Naive thymus-derived CD4-positive, alpha-beta T cell (primary cell): ENCODE data around the gene SMYD3. TPM values are rescaled to one million over a fixed set of nuclear protein-coding genes. Genes with fewer than 3 reads are reported as not detected.
A peak's percentile ranks its signal among the peaks of the same experiment; 100 is the strongest.

Source experiments
- ATAC-seq: fragments of 150-1000 bp; cut with Tn5 transposase; 2 replicates; pipeline ENCODE4 v1.10.0; 2021; ENCODE audit warnings: mild to moderate bottlenecking, moderate library complexity
- CTCF ChIA-PET: fragments of 350-600 bp; sonication (Branson Sonifier 250); formaldehyde crosslinking; loops from one replicate; lab custom pipeline; 2021; ENCODE audit warnings: antibody characterized with exemption; lab: Charles Lee
- POLR2A ChIA-PET: fragments of 350-600 bp; sonication (Branson Sonifier 250); formaldehyde crosslinking; loops from one replicate; lab custom pipeline; 2021; ENCODE audit warnings: antibody characterized with exemption, inconsistent platforms; lab: Charles Lee
- DNase-seq, 9 donors: peaks; one replicate each; pipeline versions ENCODE4 v3.0.0 to v3.0.0-alpha.2; 2020 to 2022; ENCODE audit warnings: mixed read lengths in 1 of 9
- H3K27ac ChIP-seq: one replicate; pipeline ENCODE4 v1.7.0; 2013; ENCODE audit warnings: mild to moderate bottlenecking, low read depth, low read length, moderate library complexity
- H3K27me3 ChIP-seq, 2 donors: one replicate each; pipeline ENCODE4 v1.7.0; 2013; ENCODE audit warnings: low read length in 2 of 2, mild to moderate bottlenecking in 2 of 2, moderate library complexity in 2 of 2; ENCODE audit not compliant: control insufficient read depth in 2 of 2, insufficient read depth in 2 of 2
- H3K36me3 ChIP-seq, 3 experiments: 1 replicate in 2 of 3; 2 replicates in 1 of 3; pipeline ENCODE4 v1.7.0; 2013; ENCODE audit warnings: low read length in 3 of 3, mild to moderate bottlenecking in 3 of 3, moderate library complexity in 1 of 3; ENCODE audit not compliant: insufficient read depth in 3 of 3, control insufficient read depth in 2 of 3
- H3K4me1 ChIP-seq, 2 donors: one replicate each; pipeline ENCODE4 v1.7.0; 2013; ENCODE audit warnings: low read length in 2 of 2, mild to moderate bottlenecking in 2 of 2, moderate library complexity in 1 of 2; ENCODE audit not compliant: control insufficient read depth in 2 of 2, insufficient read depth in 2 of 2
- H3K4me3 ChIP-seq: 2 replicates; pipeline ENCODE4 v1.7.0; 2013; ENCODE audit warnings: mild to moderate bottlenecking, low read length
- H3K9me3 ChIP-seq, 3 experiments: 1 replicate in 2 of 3; 2 replicates in 1 of 3; pipeline ENCODE4 v1.7.0; 2013; ENCODE audit warnings: low read length in 3 of 3; ENCODE audit not compliant: control insufficient read depth in 2 of 3
- H3K27ac Mint-ChIP-seq, 9 donors: one replicate each; pipeline ENCODE4 v1.8.0; 2020 to 2022; ENCODE audit warnings: mixed read lengths in 9 of 9, mild to moderate bottlenecking in 8 of 9, moderate library complexity in 5 of 9, inconsistent platforms in 2 of 9
- H3K27me3 Mint-ChIP-seq, 5 donors: one replicate each; pipeline ENCODE4 v1.8.0; 2021 to 2022; ENCODE audit warnings: mixed read lengths in 5 of 5, mild to moderate bottlenecking in 1 of 5
- H3K36me3 Mint-ChIP-seq, 5 donors: one replicate each; pipeline ENCODE4 v1.8.0; 2020 to 2022; ENCODE audit warnings: mixed read lengths in 5 of 5, mild to moderate bottlenecking in 3 of 5, inconsistent platforms in 1 of 5
- H3K4me1 Mint-ChIP-seq, 7 donors: one replicate each; pipeline ENCODE4 v1.8.0; 2020 to 2022; ENCODE audit warnings: mixed read lengths in 7 of 7, mild to moderate bottlenecking in 3 of 7, inconsistent platforms in 1 of 7
- H3K4me3 Mint-ChIP-seq, 10 donors: one replicate each; pipeline ENCODE4 v1.8.0; 2020 to 2022; ENCODE audit warnings: mild to moderate bottlenecking in 10 of 10, mixed read lengths in 10 of 10, moderate library complexity in 6 of 10, inconsistent platforms in 2 of 10
- H3K9me3 Mint-ChIP-seq, 11 donors: one replicate each; pipeline ENCODE4 v1.8.0; 2020 to 2022; ENCODE audit warnings: mixed read lengths in 11 of 11, mild to moderate bottlenecking in 4 of 11, inconsistent platforms in 1 of 11, moderate library complexity in 1 of 11
- intact Hi-C, 2 donors: fragments of 100-400 bp; cut with micrococcal nuclease; formaldehyde crosslinking; loops; one replicate each; pipeline ENCODE4 v1.15.1; 2023
- polyA plus RNA-seq, 2 donors: library from polyadenylated mRNA; unstranded; fragments of 300-500 nt; fragmentation: Illumina TruSeq; gene quantifications; one replicate each; pipeline ENCODE4 v1.2.3, GENCODE V29; 2021
- total RNA-seq, 6 experiments: library from RNA in 5 of 6; stranded (reverse) in 5 of 6; gene quantifications; 1 replicate in 5 of 6; 2 replicates in 1 of 6; pipeline ENCODE4 v1.2.3 and lab custom pipeline; 2021 to 2026

SMYD3 gene
- total and polyA plus RNA-seq, 7 experiments from 2014 or later, result 19.5 to 28.6 (median 24.4) TPM

- no peaks in the 10 kb centered on the region for H3K9me3 Mint-ChIP-seq
- H3K4me3 ChIP-seq, result no peak overlapping the region
- ChIA-PET POLR2A (no interaction called here), CTCF (interaction anchor here (1.1 kb wide), 1 partner anchor 481 kb away, joined by 3 read pairs; no protein-coding TSS in a partner anchor)
- peak overlapping the region in 2 of 9 donors; percentile 13 to 49 for H3K27ac Mint-ChIP-seq
- no peaks in the 10 kb centered on the region for H3K4me1 ChIP-seq
- no peaks in the 10 kb centered on the region for H3K9me3 ChIP-seq
- intact Hi-C loops, result loop anchor here (1.0 kb wide), 3 partner anchors 105 to 687 kb away; no protein-coding TSS in a partner anchor
- no peaks in the 10 kb centered on the region for H3K27me3 Mint-ChIP-seq
- H3K27ac ChIP-seq, result no peak overlapping the region
- peaks cover 0 to 3% (median 0%) of the 10 kb centered on the region in 7 donors for H3K4me1 Mint-ChIP-seq
- DNase-seq (peak in 5 of 9 donors; percentile 14 to 30 (median 22)), ATAC-seq (peak; percentile 50)
- H3K27me3 ChIP-seq, result no peaks in the 10 kb centered on the region
- no peaks in the 10 kb centered on the region for H3K36me3 ChIP-seq
- no peak overlapping the region for H3K4me3 Mint-ChIP-seq
- peaks cover 0 to 4% (median 0%) of the 10 kb centered on the region in 5 donors for H3K36me3 Mint-ChIP-seq
These were observed 494.7 kb downstream of the SMYD3 start for GRCh38 chr1:246012341-246012740.

DNA sequence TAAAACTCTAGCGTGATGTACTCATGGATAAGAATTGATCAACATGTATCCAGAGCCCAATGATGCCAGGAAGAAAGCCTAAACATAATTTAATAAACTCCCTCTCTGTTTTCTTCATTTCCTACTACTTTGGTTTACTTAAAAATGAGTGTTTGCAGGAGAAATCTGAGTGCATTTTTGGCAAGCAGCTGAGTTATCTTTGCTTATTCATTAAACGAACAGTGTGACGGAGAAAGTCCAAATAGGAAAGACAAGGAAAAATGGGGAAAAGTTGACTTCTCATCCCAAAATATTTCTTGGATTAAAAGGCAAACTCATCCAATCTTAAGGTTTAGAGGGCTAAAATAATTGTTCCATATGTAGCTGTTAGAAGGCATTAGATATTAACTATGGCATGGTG is 496.7 kb downstream of the SMYD3 start:
- Histone ChIP-seq H3K36me3 (no peaks in the 10 kb centered on the region), H3K4me1 (no peaks in the 10 kb centered on the region), H3K27me3 (no peaks in the 10 kb centered on the region), H3K9me3 (no peaks in the 10 kb centered on the region), H3K27ac (no peak overlapping the region), H3K4me3 (no peak overlapping the region)
- Mint-ChIP-seq H3K27ac (no peak overlapping the region), H3K9me3 (no peaks in the 10 kb centered on the region), H3K27me3 (no peaks in the 10 kb centered on the region), H3K4me3 (no peak overlapping the region), H3K36me3 (peaks cover 0 to 4% (median 0%) of the 10 kb centered on the region in 5 donors), H3K4me1 (peaks cover 0 to 3% (median 0%) of the 10 kb centered on the region in 7 donors)
- ATAC-seq, result no peak
- POLR2A ChIA-PET, result no interaction called here
- intact Hi-C loops, result no loop called here
- DNase-seq, result no peak
- CTCF ChIA-PET, result no interaction called here

DNA sequence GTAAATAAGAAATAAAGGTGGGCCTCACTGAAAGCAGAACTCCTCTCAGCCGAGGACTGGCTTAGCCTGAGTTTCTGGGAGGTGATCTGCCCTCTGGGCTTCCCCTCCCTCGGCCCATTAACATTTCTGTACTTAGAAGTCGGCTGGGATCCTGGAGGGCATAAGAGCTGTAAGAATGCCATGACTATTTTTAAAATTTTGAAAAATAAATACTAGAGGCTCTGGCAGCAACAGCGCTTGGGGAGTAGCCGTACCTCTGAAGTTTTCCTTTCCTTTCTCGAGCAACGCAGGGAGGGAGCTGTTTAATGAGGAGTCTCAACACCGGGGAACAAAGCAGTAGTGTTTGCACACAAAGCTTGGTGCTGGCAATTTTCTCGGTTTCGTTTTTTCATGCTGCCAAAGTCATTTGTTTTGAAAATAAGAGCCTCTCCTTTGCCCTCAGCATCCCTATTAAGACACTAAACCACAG is 498.7 kb downstream of the SMYD3 start:
- intact Hi-C loops, result no loop called here
- no peaks in the 10 kb centered on the region for H3K4me1 ChIP-seq
- no peaks in the 10 kb centered on the region for H3K27me3 Mint-ChIP-seq
- H3K9me3 Mint-ChIP-seq, result no peaks in the 10 kb centered on the region
- no peaks in the 10 kb centered on the region for H3K36me3 Mint-ChIP-seq
- H3K36me3 ChIP-seq, result no peaks in the 10 kb centered on the region
- no peaks in the 10 kb centered on the region for H3K9me3 ChIP-seq
- H3K4me3 Mint-ChIP-seq, result no peak overlapping the region
- DNase-seq (no peak), ATAC-seq (no peak)
- no peak overlapping the region for H3K27ac Mint-ChIP-seq
- ChIA-PET POLR2A (no interaction called here), CTCF (interaction anchor here (0.6 kb wide), 2 partner anchors 56 to 485 kb away, joined by 3 read pairs; no protein-coding TSS in a partner anchor)
- no peak overlapping the region for H3K27ac ChIP-seq
- no peak overlapping the region for H3K4me3 ChIP-seq
- H3K4me1 Mint-ChIP-seq, result peaks cover 0 to 3% (median 0%) of the 10 kb centered on the region in 7 donors
- H3K27me3 ChIP-seq, result no peaks in the 10 kb centered on the region

GRCh38 chr1:246005067-246005466 is 502.0 kb downstream of the SMYD3 start:
- ChIA-PET POLR2A (no interaction called here), CTCF (interaction anchor here (0.8 to 2.2 kb wide), 2 partner anchors 116 to 852 kb away, joined by 3 to 10 read pairs; no protein-coding TSS in a partner anchor)
- no peak overlapping the region for H3K27ac ChIP-seq
- Mint-ChIP-seq H3K27ac (no peak overlapping the region), H3K4me3 (no peak overlapping the region), H3K9me3 (no peaks in the 10 kb centered on the region), H3K36me3 (peaks cover 0 to 6% (median 0%) of the 10 kb centered on the region in 5 donors), H3K27me3 (no peaks in the 10 kb centered on the region), H3K4me1 (peaks cover 0 to 4% (median 0%) of the 10 kb centered on the region in 7 donors)
- no peak overlapping the region for H3K4me3 ChIP-seq
- intact Hi-C loops, result no loop called here
- no peaks in the 10 kb centered on the region for H3K36me3 ChIP-seq
- DNase-seq (no peak), ATAC-seq (no peak)
- H3K27me3 ChIP-seq, result no peaks in the 10 kb centered on the region
- no peaks in the 10 kb centered on the region for H3K9me3 ChIP-seq
- H3K4me1 ChIP-seq, result no peaks in the 10 kb centered on the region

GRCh38 chr1:246004301-246004700 is 502.8 kb downstream of the SMYD3 start:
- no peak overlapping the region for H3K4me3 ChIP-seq
- no peaks in the 10 kb centered on the region for H3K9me3 Mint-ChIP-seq
- intact Hi-C loops, result loop anchor here in 1 of 2 donors (5.0 kb wide), 1 partner anchor 52 kb away; no protein-coding TSS in a partner anchor
- peaks cover 0 to 6% (median 0%) of the 10 kb centered on the region in 5 donors for H3K36me3 Mint-ChIP-seq
- ChIA-PET POLR2A (no interaction called here), CTCF (interaction anchor here (0.8 to 2.2 kb wide), 5 partner anchors 30 to 851 kb away, joined by 3 to 10 read pairs (median 3); no protein-coding TSS in a partner anchor)
- H3K9me3 ChIP-seq, result no peaks in the 10 kb centered on the region
- ATAC-seq (no peak), DNase-seq (no peak)
- no peak overlapping the region for H3K4me3 Mint-ChIP-seq
- no peak overlapping the region for H3K27ac Mint-ChIP-seq
- no peaks in the 10 kb centered on the region for H3K27me3 Mint-ChIP-seq
- H3K36me3 ChIP-seq, result no peaks in the 10 kb centered on the region
- no peaks in the 10 kb centered on the region for H3K27me3 ChIP-seq
- no peaks in the 10 kb centered on the region for H3K4me1 ChIP-seq
- peaks cover 0 to 4% (median 0%) of the 10 kb centered on the region in 7 donors for H3K4me1 Mint-ChIP-seq
- H3K27ac ChIP-seq, result no peak overlapping the region

DNA sequence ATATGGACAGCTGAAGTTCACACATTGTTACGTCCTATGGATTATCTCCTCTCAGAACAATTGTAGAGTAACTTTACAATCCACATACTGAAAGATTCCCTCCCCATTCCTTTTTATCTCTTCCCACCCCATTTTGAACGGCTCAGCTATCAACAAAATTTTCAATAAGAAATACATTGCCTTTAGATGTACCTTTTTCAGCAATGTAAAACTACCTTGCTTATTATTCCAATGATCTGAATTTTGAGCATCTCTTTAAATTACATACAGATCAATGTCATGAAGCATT is 503.7 kb downstream of the SMYD3 start:
- ATAC-seq, result no peak
- CTCF ChIA-PET, result interaction anchor here (0.6 to 2.2 kb wide), 6 partner anchors 32 to 850 kb away, joined by 3 to 10 read pairs (median 3); no protein-coding TSS in a partner anchor
- H3K4me3 Mint-ChIP-seq, result no peak overlapping the region
- no peak overlapping the region for H3K4me3 ChIP-seq
- no peaks in the 10 kb centered on the region for H3K9me3 ChIP-seq
- no peaks in the 10 kb centered on the region for H3K36me3 ChIP-seq
- no peaks in the 10 kb centered on the region for H3K4me1 ChIP-seq
- H3K27me3 Mint-ChIP-seq, result no peaks in the 10 kb centered on the region
- H3K9me3 Mint-ChIP-seq, result no peaks in the 10 kb centered on the region
- H3K36me3 Mint-ChIP-seq, result peaks cover 0 to 13% (median 0%) of the 10 kb centered on the region in 5 donors
- H3K27ac ChIP-seq, result no peak overlapping the region
- peaks cover 0 to 4% (median 0%) of the 10 kb centered on the region in 7 donors for H3K4me1 Mint-ChIP-seq
- no peaks in the 10 kb centered on the region for H3K27me3 ChIP-seq
- DNase-seq, result no peak
- POLR2A ChIA-PET, result no interaction called here
- intact Hi-C loops, result loop anchor here (1.0 to 5.0 kb wide), 6 partner anchors 51 to 924 kb away; no protein-coding TSS in a partner anchor
- H3K27ac Mint-ChIP-seq, result no peak overlapping the region
